ENCODE measurements around the gene NAT14. TPM values are rescaled to one million over a fixed set of nuclear protein-coding genes. Genes with fewer than 3 reads are reported as not detected.

The NAT14 gene
- polyA plus RNA-seq, 1 experiment: 19.4 TPM

GRCh38 chr19:55535173-55535964 is 50.4 kb downstream of the NAT14 start:
- ChIA-PET POLR2A (interaction anchor here (0.6 kb wide), 1 partner anchor 12 kb away, joined by 5 read pairs; no protein-coding TSS in a partner anchor), CTCF (interaction anchor here (0.6 to 2.3 kb wide), 4 partner anchors 30 to 97 kb away, joined by 3 to 5 read pairs (median 4); no protein-coding TSS in a partner anchor)
- no peak for TF ChIP-seq CTCF (IDR thresholded peaks at IDR 0.05; ENCODE audit: low read depth, low read length)
- H3K9me3 ChIP-seq (ENCODE audit: control insufficient read depth, insufficient read depth, low read length): no peaks in the 10 kb centered on the region; the same call in 1 of the 2 replicates
- DNase-seq (ENCODE audit: low read depth, low spot score): no peak
- no peak overlapping the region for H3K27ac ChIP-seq (ENCODE audit: low read depth, low read length)
- no peak overlapping the region for H3K4me3 ChIP-seq (ENCODE audit: low read depth, low read length)
- no peaks in the 10 kb centered on the region for H3K27me3 ChIP-seq (ENCODE audit: control insufficient read depth, insufficient read depth, low read length)

- Histone ChIP-seq H3K27ac (ENCODE audit: low read depth, low read length) (no peak overlapping the region), H3K27me3 (ENCODE audit: control insufficient read depth, insufficient read depth, low read length) (no peaks in the 10 kb centered on the region), H3K4me3 (ENCODE audit: low read depth, low read length) (no peak overlapping the region), H3K9me3 (ENCODE audit: control insufficient read depth, insufficient read depth, low read length) (peaks cover under 1% of the 10 kb centered on the region; the same call in 1 of the 2 replicates)
- POLR2A ChIA-PET: no interaction called here
- no peak for TF ChIP-seq CTCF (IDR thresholded peaks at IDR 0.05; ENCODE audit: low read depth, low read length)
- no peak for DNase-seq (ENCODE audit: low read depth, low spot score)
- CTCF ChIA-PET: interaction anchor here (0.6 to 2.3 kb wide), 4 partner anchors 31 to 96 kb away, joined by 3 to 5 read pairs (median 4); no protein-coding TSS in a partner anchor
These were observed 51.0 kb downstream of the NAT14 start for GRCh38 chr19:55535965-55536350.

- no peak for DNase-seq (ENCODE audit: low read depth, low spot score)
These were observed 51.4 kb downstream of the NAT14 start for GRCh38 chr19:55536366-55536765.

More at GRCh38 chr19:55536366-55536765, 51.4 kb downstream of the NAT14 start:
- POLR2A ChIA-PET: no interaction called here
- TF ChIP-seq CTCF (IDR thresholded peaks at IDR 0.05; ENCODE audit: low read depth, low read length): no peak
- CTCF ChIA-PET: interaction anchor here (0.7 to 2.3 kb wide), 3 partner anchors 32 to 95 kb away, joined by 4 to 5 read pairs (median 4); no protein-coding TSS in a partner anchor
- H3K4me3 ChIP-seq (ENCODE audit: low read depth, low read length): no peak overlapping the region
- H3K9me3 ChIP-seq (ENCODE audit: control insufficient read depth, insufficient read depth, low read length): peaks cover 4% of the 10 kb centered on the region; the same call in 1 of the 2 replicates
- H3K27ac ChIP-seq (ENCODE audit: low read depth, low read length): no peak overlapping the region
- H3K27me3 ChIP-seq (ENCODE audit: control insufficient read depth, insufficient read depth, low read length): no peaks in the 10 kb centered on the region

Other genes starting within 250 kb of the NAT14 start
- 24.5 and 30.1 TPM in 2 replicates for gene PPP6R1, start 226.2 kb upstream of the NAT14 start, polyA plus RNA-seq (2011; rRNA removed)
- 18.5 and 27.4 TPM in 2 replicates for gene HSPBP1, start 205.1 kb upstream of the NAT14 start, polyA plus RNA-seq (2011; rRNA removed)
- 9.5 and 11.2 TPM in 2 replicates for gene BRSK1, start 201.2 kb upstream of the NAT14 start, polyA plus RNA-seq (2011; rRNA removed)
- not detected in 2 replicates for gene TMEM150B, start 159.8 kb upstream of the NAT14 start, polyA plus RNA-seq (2011; rRNA removed)
- gene KMT5C, start 145.3 kb upstream of the NAT14 start, polyA plus RNA-seq (2011; rRNA removed): 2.6 and 3.7 TPM in 2 replicates
- gene COX6B2, start 130.5 kb upstream of the NAT14 start, polyA plus RNA-seq (2011; rRNA removed): 0.16 and 0.19 TPM in 2 replicates
- gene GARIN5B, start 121.9 kb upstream of the NAT14 start, polyA plus RNA-seq (2011; rRNA removed): not detected in 2 replicates
- gene IL11, start 114.7 kb upstream of the NAT14 start, polyA plus RNA-seq (2011; rRNA removed): 14.8 and 19.9 TPM in 2 replicates
- 0.32 and 0.50 TPM in 2 replicates for gene TMEM190, start 108.4 kb upstream of the NAT14 start, polyA plus RNA-seq (2011; rRNA removed)
- gene TMEM238, start 100.9 kb upstream of the NAT14 start, polyA plus RNA-seq (2011; rRNA removed): not detected in 2 replicates
- gene RPL28, start 99.3 kb upstream of the NAT14 start, polyA plus RNA-seq (2011; rRNA removed): 325 and 535 TPM in 2 replicates
- 28.9 and 39.0 TPM in 2 replicates for gene UBE2S, start 77.4 kb upstream of the NAT14 start, polyA plus RNA-seq (2011; rRNA removed)
- gene SHISA7, start 41.9 kb upstream of the NAT14 start, polyA plus RNA-seq (2011; rRNA removed): 0.01 TPM in 1 of 2 replicates, not detected in the other
- gene ISOC2, start 23.5 kb upstream of the NAT14 start, polyA plus RNA-seq (2011; rRNA removed): 45.1 and 72.2 TPM in 2 replicates
- not detected in 2 replicates for gene C19orf85, start 20.4 kb upstream of the NAT14 start, polyA plus RNA-seq (2011; rRNA removed)
- gene ZNF628, start 8.6 kb upstream of the NAT14 start, polyA plus RNA-seq (2011; rRNA removed): 0.12 and 0.31 TPM in 2 replicates
- gene SSC5D, start 3.2 kb downstream of the NAT14 start, polyA plus RNA-seq (2011; rRNA removed): 2.1 and 3.1 TPM in 2 replicates
- 0.10 and 0.15 TPM in 2 replicates for gene SBK2, start 51.9 kb downstream of the NAT14 start, polyA plus RNA-seq (2011; rRNA removed)
- not detected in 2 replicates for gene SBK3, start 60.4 kb downstream of the NAT14 start, polyA plus RNA-seq (2011; rRNA removed)
- gene ZNF579, start 95.7 kb downstream of the NAT14 start, polyA plus RNA-seq (2011; rRNA removed): 4.2 and 5.1 TPM in 2 replicates
- 3.7 and 4.5 TPM in 2 replicates for gene FIZ1, start 114.3 kb downstream of the NAT14 start, polyA plus RNA-seq (2011; rRNA removed)
- 2.6 and 3.5 TPM in 2 replicates for gene ZNF524, start 115.1 kb downstream of the NAT14 start, polyA plus RNA-seq (2011; rRNA removed)
- gene ZNF865, start 120.5 kb downstream of the NAT14 start, polyA plus RNA-seq (2011; rRNA removed): 0.88 and 1.4 TPM in 2 replicates
- gene ZNF784, start 139.4 kb downstream of the NAT14 start, polyA plus RNA-seq (2011; rRNA removed): 1.9 and 2.8 TPM in 2 replicates
- 7.3 and 14.0 TPM in 2 replicates for gene ZNF580, start 155.8 kb downstream of the NAT14 start, polyA plus RNA-seq (2011; rRNA removed)
- gene ZNF581, start 158.5 kb downstream of the NAT14 start, polyA plus RNA-seq (2011; rRNA removed): 19.1 and 22.9 TPM in 2 replicates
- gene CCDC106, start 163.0 kb downstream of the NAT14 start, polyA plus RNA-seq (2011; rRNA removed): 6.2 and 8.7 TPM in 2 replicates
- 90.7 and 130 TPM in 2 replicates for gene U2AF2, start 169.8 kb downstream of the NAT14 start, polyA plus RNA-seq (2011; rRNA removed)
- 32.1 and 44.1 TPM in 2 replicates for gene EPN1, start 190.0 kb downstream of the NAT14 start, polyA plus RNA-seq (2011; rRNA removed)